NCI-H187 (cell line): ENCODE results near the gene CHD9NB.
"Not testable (repeated sequence)": the region's sequence is repeated elsewhere in the genome, so short reads cannot be mapped to it uniquely, and the experiment has no call there.

Source experiments
- DNase-seq, 2 experiments: peaks; one replicate each; lab custom pipeline; 2025; lab: John Stamatoyannopoulos, UW

Gene CHD9NB

GRCh38 chr16:53056392-53056881 is 3.7 kb upstream of the CHD9NB start:
- no peak for DNase-seq

GRCh38 chr16:53055541-53056391 is 3.1 kb upstream of the CHD9NB start:
- DNase-seq, result no peak

GRCh38 chr16:53054670-53055485 is 2.2 kb upstream of the CHD9NB start, which contains the start of gene CHD9:
Gene CHD9 (plus strand): TSS chr16:53054991. CDS start chr16:53156090, 101,099 bp downstream.
- DNase-seq, result peak; percentile 49 to 72

DNA sequence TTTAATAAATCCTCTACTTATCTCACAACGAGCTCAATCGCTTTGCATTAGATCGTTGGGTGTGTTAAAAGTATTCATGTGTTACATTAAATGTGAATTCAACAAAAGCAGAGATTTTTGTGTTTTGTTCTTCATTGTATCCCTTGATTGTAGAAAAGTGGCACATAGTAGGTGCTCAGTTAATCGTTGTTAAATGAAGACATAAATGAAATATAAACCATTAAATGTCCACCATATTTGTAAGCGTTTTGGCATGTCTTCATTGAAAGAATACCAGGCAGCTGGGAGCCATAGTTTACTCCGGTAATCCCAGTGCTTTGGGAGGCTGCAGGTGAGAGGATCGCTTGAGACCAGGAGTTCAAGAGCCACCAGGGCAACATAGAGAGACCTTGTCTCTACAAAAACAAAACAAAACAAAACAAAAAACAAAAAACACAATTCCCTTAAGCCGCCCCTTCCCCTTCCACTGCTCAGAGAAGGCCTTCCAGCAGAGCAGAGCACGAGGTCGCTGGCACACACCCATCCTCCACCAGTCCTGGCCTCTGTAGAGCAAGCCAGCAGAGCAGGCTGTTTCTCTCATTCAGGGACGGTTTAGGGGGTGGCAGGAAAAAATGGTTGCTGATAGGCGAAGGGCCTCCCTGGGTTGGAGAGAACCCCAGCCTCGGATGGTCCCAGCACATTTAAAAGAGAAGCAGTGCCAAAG is 1.4 kb upstream of the CHD9NB start:
- no peak for DNase-seq

DNA sequence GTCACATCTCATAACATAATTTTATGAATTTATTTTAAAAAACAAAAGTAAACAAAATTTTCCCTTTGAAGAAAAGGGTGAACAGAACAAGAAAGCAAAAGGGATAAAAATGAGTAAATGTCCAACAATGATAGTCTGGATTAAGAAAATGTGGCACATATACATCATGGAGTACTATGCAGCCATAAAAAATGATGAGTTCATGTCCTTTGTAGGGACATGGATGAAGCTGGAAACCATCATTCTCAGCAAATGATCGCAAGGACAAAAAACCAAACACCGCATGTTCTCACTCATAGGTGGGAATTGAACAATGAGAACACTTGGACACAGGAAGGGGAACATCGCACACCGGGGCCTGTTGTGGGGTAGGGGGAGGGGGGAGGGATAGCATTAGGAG is 1.4 kb downstream of the CHD9NB start:
- not testable (repeated sequence) for DNase-seq

DNA sequence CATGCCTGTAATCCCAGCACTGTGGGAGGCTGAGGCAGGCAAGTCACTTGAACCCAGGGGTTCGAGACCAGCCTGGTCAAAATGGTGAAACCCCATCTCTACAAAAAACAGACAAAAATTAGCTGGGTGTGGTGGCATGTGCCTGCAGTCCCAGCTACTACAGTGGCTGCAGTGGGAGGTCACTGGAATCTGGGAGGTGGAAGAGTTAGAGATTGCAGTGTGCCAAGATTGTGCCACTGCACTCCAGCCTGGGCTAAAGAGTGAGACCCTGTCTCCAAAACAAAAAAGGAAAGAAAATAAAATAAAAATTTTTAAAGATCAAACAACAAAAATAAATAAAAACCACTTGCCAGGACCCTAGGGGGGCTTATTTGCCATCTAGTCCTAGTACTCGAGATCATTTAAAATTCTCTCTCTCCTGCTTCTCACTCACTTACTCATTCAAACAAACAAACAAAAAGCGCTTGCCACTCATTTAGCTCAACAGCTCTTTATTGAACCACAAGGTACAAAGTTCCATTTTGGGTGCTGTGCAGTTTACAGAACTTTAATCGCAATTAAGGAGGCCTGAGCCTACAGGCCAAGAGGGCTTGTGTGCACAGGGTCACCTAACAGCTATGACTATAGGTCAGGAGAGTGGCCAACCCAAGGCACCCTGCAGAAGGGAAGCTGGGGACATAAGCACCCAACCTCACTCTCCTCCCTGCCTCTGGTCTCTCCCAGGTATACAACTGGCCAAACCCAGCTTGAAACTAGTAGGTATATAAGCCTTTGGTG is 4.4 kb downstream of the CHD9NB start:
- DNase-seq, result no peak

GRCh38 chr16:53047515-53047914 is 5.2 kb downstream of the CHD9NB start:
- DNase-seq, result not testable (repeated sequence)

DNA sequence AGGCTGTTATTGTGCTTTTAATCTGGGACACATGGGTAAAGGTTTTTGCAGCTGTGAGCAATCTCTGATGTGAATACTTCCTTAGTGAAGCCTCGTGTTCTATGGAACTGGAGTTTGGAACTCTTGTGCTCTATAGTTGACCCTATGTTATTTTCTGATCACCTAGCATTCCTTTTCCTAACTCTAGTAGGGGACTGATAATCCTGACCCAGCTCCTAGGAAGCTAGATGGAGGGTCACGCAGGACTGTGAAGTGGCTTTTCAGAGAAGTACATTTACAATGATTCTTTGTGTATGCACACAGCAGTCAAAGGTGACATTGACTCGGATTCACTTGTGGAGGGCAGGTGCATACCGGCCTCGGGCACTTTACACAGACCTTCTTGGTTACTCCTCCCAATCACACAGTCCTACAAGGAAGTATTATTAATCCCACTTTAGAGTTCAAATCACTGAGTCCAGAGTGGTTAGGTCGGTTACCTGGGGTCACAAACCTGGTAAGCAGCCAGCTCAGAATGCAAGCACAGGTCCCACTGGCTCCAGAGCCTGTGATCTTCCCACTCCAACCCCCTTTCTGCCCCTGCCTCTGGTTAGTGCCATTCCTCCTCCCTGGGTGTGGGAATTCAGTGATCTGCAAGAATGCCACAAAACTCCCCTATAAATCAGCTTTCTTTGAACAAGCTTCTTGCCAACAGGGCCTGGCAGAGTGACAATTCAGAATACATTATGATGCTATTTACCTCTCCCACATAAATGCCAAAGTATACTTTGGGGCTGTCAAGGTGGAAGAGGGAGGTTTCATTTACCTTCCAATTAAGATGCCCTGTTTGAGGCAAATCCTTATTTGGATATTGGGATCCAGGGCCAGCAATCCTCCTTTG is 7.1 kb downstream of the CHD9NB start:
- no peak for DNase-seq

- DNase-seq, result no peak
Measured at GRCh38 chr16:53043986-53044601, 8.6 kb downstream of the CHD9NB start.

DNA sequence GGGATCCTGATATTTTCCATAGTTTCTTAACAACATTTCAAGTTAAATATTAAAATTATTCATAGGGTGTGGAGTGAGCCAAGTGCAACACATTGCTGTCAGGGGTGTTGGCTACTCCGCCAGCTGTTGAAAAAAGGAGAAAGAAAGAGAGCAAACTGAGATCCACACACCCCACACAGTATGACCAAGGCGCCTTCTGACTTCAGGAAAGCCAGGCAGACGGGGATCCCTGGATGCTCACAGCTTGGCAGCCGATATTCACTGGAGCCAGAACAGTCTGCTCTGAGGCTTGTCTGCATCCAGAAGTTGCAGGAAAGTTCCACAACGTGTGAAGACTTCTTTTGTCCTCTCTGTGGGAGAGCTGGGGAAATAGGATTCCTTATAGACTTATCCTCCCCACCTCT is 9.3 kb downstream of the CHD9NB start:
- no peak for DNase-seq

DNA sequence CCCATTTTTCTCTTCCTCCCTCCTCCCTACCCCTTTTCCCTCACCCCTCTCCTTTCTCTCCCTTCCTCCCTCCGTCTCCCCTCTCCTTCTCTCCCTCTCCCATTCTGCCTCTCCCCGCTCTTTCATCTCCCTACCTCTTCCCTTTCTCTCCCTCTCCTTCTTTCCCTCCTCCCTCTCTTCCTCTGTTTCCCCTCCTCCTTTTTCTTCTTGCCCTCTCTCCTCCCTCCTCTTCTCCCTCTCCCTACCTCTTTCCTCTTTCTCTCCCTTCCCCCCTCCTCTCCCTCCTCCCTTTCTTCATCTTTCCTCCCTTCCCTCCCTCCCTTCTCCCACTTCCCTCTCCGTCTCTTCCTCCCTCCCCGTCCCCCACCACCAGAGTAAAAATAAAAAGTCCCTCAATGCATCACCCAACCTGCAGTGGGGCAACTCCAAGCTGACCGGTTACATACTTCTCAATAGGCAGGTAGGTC is 10.4 kb downstream of the CHD9NB start:
- no peak for DNase-seq

GRCh38 chr16:53041320-53042051 is 11.2 kb downstream of the CHD9NB start:
- no peak for DNase-seq

GRCh38 chr16:53040788-53041187 is 11.9 kb downstream of the CHD9NB start:
- DNase-seq, result no peak

GRCh38 chr16:53036711-53037110 is 16.0 kb downstream of the CHD9NB start:
- not testable (repeated sequence) for DNase-seq

- DNase-seq, result no peak
Measured at GRCh38 chr16:53036066-53036465, 16.6 kb downstream of the CHD9NB start.

GRCh38 chr16:53035176-53035942 is 17.3 kb downstream of the CHD9NB start:
- DNase-seq, result no peak

GRCh38 chr16:53034306-53034705 is 18.4 kb downstream of the CHD9NB start:
- no peak for DNase-seq

GRCh38 chr16:53031323-53031942 is 21.3 kb downstream of the CHD9NB start:
- DNase-seq, result no peak
